ENCODE measurements around the gene SLC12A3.

Gene SLC12A3

GRCh38 chr16:56897026-56897799 is 32.2 kb downstream of the SLC12A3 start:
- Histone ChIP-seq H3K9ac (ENCODE audit: low read depth, low read length) (no peak overlapping the region), H3K36me3 (ENCODE audit: insufficient read depth, low read length) (no peaks in the 10 kb centered on the region), H3K9me3 (ENCODE audit: insufficient read depth, low read length, severe bottlenecking) (no peaks in the 10 kb centered on the region), H3K4me1 (ENCODE audit: insufficient read depth, low read length) (no peaks in the 10 kb centered on the region), H2AFZ (ENCODE audit: low read depth, low read length) (no peak overlapping the region), H3K27me3 (ENCODE audit: insufficient read depth, low read length, poor library complexity) (no peaks in the 10 kb centered on the region), H3K4me2 (ENCODE audit: insufficient read depth, low read length) (no peak overlapping the region), H3K4me3 (ENCODE audit: low read depth in 1 of 2, low read length in 2 of 2) (no peak overlapping the region), H4K20me1 (ENCODE audit: insufficient read depth, low read length) (no peaks in the 10 kb centered on the region), H3K27ac (ENCODE audit: low read length) (no peak overlapping the region), H3K79me2 (ENCODE audit: insufficient read depth, low read length) (no peaks in the 10 kb centered on the region)
- ATAC-seq (ENCODE audit: insufficient read depth, low read depth) (no peak), DNase-seq (no peak)
- TF ChIP-seq EZH2 (IDR thresholded peaks at IDR 0.05; ENCODE audit: borderline replicate concordance, low read depth, low read length, severe bottlenecking) (no peak), CTCF (IDR thresholded peaks at IDR 0.05; ENCODE audit: borderline replicate concordance, extremely low read depth, low read length, poor library complexity, severe bottlenecking) (no peak)

- Histone ChIP-seq H3K27ac (ENCODE audit: low read length) (no peak overlapping the region), H3K36me3 (ENCODE audit: insufficient read depth, low read length) (no peaks in the 10 kb centered on the region), H3K27me3 (ENCODE audit: insufficient read depth, low read length, poor library complexity) (no peaks in the 10 kb centered on the region), H3K4me3 (ENCODE audit: low read depth in 1 of 2, low read length in 2 of 2) (no peak overlapping the region), H2AFZ (ENCODE audit: low read depth, low read length) (no peak overlapping the region), H3K4me2 (ENCODE audit: insufficient read depth, low read length) (no peak overlapping the region), H3K9me3 (ENCODE audit: insufficient read depth, low read length, severe bottlenecking) (no peaks in the 10 kb centered on the region), H3K9ac (ENCODE audit: low read depth, low read length) (no peak overlapping the region), H3K79me2 (ENCODE audit: insufficient read depth, low read length) (no peaks in the 10 kb centered on the region), H3K4me1 (ENCODE audit: insufficient read depth, low read length) (no peaks in the 10 kb centered on the region), H4K20me1 (ENCODE audit: insufficient read depth, low read length) (no peaks in the 10 kb centered on the region)
- TF ChIP-seq EZH2 (IDR thresholded peaks at IDR 0.05; ENCODE audit: borderline replicate concordance, low read depth, low read length, severe bottlenecking) = no peak
- TF ChIP-seq CTCF (IDR thresholded peaks at IDR 0.05; ENCODE audit: borderline replicate concordance, extremely low read depth, low read length, poor library complexity, severe bottlenecking) = no peak
- DNase-seq = peak; percentile 18
- ATAC-seq (ENCODE audit: insufficient read depth, low read depth) = peak; percentile 69
These were observed 33.8 kb downstream of the SLC12A3 start for GRCh38 chr16:56898847-56899246.

- no peak for ATAC-seq (ENCODE audit: insufficient read depth, low read depth)
- H2AFZ ChIP-seq (ENCODE audit: low read depth, low read length) = no peak overlapping the region
- no peaks in the 10 kb centered on the region for H4K20me1 ChIP-seq (ENCODE audit: insufficient read depth, low read length)
- no peaks in the 10 kb centered on the region for H3K36me3 ChIP-seq (ENCODE audit: insufficient read depth, low read length)
- no peak overlapping the region for H3K4me3 ChIP-seq (ENCODE audit: low read depth in 1 of 2, low read length in 2 of 2)
- H3K79me2 ChIP-seq (ENCODE audit: insufficient read depth, low read length) = no peaks in the 10 kb centered on the region
- no peak for TF ChIP-seq CTCF (IDR thresholded peaks at IDR 0.05; ENCODE audit: borderline replicate concordance, extremely low read depth, low read length, poor library complexity, severe bottlenecking)
- TF ChIP-seq EZH2 (IDR thresholded peaks at IDR 0.05; ENCODE audit: borderline replicate concordance, low read depth, low read length, severe bottlenecking) = no peak
- H3K27me3 ChIP-seq (ENCODE audit: insufficient read depth, low read length, poor library complexity) = no peaks in the 10 kb centered on the region
- no peak overlapping the region for H3K27ac ChIP-seq (ENCODE audit: low read length)
- H3K4me1 ChIP-seq (ENCODE audit: insufficient read depth, low read length) = no peaks in the 10 kb centered on the region
- H3K9me3 ChIP-seq (ENCODE audit: insufficient read depth, low read length, severe bottlenecking) = no peaks in the 10 kb centered on the region
- DNase-seq = no peak
- H3K4me2 ChIP-seq (ENCODE audit: insufficient read depth, low read length) = no peak overlapping the region
- H3K9ac ChIP-seq (ENCODE audit: low read depth, low read length) = no peak overlapping the region
These were observed 38.9 kb downstream of the SLC12A3 start for GRCh38 chr16:56903866-56904265.
